GM12801 (cell line): ENCODE data around the gene QSOX2.

ENCODE experiments used
- CTCF ChIP-seq: IDR thresholded peaks from one replicate; pipeline ENCODE4 v1.5.1; 2011; ENCODE audit warnings: control low read depth; ENCODE audit not compliant: insufficient read length; ENCODE audit errors: extremely low read depth

QSOX2 gene

GRCh38 chr9:136157477-136158265 is 87.9 kb downstream of the QSOX2 start:
- no peak for TF ChIP-seq CTCF
